SW 1271 (cell line): ENCODE results near the gene SRD5A3.

ENCODE experiments used
- DNase-seq, 2 experiments: peaks; one replicate each; lab custom pipeline; 2025; lab: John Stamatoyannopoulos, UW

Gene SRD5A3

DNA sequence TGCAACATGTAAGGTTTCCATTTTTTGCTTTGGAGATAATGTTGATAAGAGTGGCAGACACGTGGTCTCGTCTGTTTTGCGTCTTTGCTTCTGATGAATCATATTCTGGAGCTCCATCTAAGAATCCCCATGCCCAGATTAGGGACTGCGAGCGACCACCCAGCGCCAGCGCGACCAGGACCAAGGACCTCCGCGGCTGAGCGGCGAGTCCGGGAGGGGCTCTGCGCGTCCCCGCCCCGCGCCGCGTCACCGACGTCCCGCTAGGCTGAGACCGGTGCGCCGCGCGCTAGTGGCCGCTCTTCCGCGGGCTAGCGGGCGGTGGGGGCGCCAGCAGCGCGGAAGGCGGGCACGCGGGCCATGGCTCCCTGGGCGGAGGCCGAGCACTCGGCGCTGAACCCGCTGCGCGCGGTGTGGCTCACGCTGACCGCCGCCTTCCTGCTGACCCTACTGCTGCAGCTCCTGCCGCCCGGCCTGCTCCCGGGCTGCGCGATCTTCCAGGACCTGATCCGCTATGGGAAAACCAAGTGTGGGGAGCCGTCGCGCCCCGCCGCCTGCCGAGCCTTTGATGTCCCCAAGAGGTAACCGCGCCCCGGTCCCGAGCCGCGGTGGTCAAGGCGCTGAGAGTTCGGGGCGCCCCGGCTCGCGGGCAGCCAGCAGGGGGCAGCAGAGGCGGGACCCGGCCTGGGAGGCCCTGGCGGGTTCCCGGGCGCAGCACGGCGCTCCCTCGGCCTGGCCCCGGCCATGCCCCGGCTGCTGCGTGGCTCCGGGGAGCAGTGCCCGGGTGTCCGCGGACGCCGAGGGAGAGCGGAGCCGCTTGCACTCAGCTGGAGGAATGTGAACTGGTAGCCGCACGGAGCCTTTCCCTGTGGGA lies at the start of gene SRD5A3:
Gene SRD5A3 (plus strand): TSS at position 263 of the 871 bp plus-strand sequence. CDS start 95 bp downstream, at position 358.
- peak; percentile 48 to 65 for DNase-seq

DNA sequence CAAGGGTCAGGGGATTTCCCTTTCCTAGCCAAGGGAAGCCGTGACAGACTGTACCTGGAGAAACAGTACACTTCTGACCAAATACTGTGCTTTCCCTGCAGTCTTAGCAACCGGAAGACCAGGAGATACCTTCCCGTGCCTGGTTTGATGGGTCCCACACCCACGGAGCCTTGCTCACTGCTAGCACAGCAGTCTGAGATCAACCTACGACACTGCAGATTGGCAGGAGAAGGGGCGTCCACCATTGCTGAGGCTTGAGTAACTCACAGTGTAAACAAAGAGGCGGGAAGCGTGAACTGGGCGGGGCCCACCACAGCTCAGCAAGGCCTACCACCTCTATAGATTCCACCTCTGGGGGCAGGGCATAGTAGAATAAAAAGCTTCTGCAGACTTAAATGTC lies 48.7 kb upstream of the SRD5A3 start:
- no peak for DNase-seq

DNA sequence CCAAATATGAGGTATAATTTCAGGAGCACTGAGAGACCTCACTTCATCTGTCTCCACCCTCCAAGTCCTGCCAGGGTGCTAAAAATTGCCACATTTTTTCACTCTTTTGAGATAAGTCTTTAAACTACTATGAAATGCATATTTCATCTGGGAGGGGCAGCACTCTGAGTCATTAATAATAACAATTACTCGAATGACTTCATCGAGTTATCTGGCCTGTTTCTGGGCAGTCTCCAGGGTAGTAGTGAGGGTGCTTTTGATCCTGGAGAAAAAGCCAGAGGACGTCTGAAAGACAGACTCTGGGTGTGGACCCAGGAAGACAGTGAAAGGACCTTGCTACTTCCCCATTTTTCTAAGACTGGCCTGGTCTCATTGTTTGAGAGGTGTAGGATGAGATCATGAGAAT lies 42.3 kb upstream of the SRD5A3 start:
- no peak for DNase-seq

DNA sequence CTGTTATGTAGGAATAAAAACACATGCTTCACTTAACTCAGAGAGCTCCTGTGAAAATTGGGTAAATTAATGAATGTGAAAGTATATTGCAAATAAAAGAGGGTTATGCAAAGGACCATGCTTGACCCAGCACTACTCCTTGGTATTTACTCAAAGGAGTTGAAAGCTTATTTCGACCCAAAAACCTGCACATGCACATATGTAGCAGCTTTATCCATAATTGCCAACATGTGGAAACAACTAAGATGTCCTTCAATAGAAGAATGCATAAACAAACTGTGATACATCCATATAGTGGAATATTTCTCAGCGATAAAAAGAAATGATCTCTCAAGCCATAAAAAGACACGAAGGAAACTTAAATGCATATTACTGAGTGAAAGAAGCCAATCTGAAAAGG lies 41.7 kb upstream of the SRD5A3 start:
- no peak for DNase-seq

DNA sequence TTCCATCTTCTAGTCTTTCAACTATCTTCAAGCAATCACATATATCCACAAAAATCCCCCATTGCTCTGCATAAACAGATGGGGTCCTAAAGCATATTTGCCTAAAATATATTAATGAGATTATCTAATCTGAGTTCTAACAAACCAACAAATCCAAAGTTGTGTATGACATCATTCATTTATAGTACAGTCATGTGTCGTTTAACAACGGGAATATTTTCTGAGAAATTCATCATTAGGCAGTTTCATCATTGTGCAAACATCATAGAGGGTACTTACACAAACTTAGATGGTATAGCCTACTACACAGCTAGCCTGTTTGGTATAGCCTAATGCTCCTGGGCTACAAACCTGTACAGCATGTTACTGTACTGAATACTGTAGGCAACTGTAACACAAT lies 38.0 kb upstream of the SRD5A3 start:
- no peak for DNase-seq

DNA sequence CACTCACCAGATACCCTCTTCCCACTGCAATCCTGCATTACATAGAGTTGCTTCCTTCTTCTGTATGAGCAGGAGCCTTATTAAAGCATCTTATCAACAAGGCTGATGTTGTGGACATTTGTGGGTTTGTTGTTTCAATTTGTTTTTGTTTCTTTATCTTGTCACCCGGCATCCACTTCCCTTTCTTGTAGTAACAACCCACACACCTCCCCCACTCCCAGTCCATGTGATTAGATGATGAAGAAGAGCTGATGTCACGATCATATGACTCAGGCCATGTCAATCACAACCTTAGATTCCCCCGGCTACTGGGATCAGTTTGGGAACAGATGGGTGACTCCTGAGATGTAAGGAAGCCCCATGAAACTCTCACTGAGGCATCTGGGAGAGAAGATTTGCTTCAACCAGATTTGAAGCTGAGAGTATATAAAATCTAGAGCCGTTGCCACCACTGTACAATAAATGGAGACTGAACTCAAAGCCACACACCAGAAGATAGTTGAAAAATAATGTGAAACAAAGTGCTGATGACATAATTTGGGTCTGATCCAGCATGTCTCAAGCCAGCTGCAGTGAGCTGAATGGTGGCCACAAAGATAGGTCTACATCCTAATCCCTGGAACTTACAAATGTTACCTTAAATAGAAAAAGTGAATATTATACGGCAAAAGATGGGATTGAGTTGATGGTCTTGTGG lies 34.1 kb upstream of the SRD5A3 start:
- no peak for DNase-seq

DNA sequence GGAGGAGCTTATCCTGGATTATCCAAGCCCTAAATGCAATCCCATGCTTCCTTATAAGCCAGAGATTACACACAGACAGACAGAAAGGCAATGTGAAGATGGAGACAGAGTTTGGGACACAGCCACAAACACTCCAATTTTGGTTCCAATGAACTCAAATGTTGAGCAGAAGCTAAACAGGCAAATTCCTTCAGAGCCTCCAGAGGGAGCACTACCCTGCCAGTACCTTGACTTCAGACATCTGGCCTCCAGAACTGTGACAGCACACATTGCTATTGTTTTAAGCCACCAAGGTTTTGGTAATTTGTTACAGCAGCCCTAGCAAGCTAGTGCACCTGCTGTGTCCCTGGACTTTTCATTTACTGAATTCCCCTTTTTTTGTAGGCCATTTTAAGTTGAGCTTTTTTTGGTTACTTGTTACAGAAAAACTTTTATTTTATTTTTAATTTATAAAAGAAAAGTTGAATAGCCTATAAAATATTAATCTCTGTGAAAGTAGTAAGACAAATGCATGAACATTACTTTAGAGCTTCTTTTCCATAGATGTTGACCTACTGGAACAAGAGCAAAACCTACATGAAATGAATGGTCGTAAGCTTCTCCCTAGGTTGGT lies 33.4 kb upstream of the SRD5A3 start:
- DNase-seq: peak in 1 of 2 experiments; percentile 33

DNA sequence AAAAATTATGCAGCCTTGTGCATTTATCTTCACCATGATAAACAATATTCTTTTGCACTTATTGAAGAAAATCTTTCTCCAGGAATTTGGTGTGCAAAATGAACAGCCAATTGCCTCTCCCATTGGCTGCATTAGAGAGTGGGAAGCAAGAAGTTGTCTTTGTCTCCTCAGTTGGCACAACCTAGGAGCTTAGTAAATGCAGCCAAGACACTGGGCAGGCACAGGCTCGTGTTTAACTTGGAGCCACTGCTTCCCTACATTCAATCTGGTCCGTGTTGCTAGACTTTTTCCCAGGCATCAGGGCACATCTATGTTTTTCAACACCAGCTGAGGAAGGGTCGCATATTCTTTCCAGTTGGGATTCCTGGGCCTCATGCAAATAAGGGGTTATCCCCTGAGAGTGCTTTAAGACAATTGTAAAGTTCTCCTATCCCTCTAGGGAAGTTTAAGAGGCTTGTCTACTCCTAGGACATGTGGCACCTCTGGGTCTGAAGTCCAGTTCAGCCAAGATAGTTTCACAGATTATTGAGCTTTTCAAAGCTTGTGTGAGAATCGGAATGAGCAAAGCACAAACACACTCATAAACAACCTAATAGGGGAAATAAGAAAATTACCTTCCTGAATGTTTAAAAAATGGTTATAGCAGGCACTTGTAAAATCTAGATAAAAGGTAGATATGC lies 31.8 kb upstream of the SRD5A3 start:
- no peak for DNase-seq

DNA sequence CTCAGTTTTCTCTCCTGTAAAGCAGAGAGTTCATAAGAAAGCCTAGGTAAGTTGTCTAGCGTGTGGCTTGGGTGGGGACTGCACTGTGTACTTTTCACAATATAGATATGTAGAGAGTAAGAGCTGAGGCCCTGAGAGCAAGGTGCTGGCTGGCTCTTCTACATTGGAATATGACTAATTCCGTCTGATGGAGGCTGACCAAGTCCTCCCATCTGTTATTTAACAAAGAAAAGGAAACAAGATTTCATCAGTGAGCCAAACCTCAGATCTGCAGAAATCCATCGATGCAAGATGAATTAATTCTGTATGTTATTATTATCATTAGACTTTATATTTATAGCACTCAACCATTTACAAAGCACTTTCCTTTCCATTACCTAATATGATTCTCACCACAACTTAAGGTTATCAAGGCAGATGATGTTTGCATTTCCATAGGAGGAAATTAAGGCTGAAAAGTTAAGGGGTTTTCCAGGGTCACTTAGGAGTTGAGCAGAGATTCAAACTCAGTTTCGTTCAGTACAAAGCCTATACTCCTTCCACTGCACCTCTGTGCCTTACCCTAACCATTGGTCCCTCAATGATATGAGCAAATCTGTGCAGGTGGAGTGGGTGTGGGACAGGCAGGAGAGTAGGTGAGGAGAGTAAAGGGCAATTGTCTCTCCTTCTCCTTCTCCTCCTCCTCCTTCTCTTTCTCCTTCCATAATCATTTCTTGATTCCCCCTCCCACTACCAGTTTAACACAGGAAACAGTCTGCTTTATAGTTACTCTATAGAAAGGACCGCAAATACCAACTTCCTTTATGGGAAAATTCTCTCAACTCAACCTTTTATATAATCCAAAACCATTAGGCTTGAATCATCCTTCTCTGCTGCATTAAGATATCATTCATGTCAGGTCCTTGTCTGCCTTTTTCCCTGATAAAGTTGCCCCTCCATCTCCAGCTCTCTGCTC lies 27.6 kb upstream of the SRD5A3 start:
- DNase-seq: no peak

DNA sequence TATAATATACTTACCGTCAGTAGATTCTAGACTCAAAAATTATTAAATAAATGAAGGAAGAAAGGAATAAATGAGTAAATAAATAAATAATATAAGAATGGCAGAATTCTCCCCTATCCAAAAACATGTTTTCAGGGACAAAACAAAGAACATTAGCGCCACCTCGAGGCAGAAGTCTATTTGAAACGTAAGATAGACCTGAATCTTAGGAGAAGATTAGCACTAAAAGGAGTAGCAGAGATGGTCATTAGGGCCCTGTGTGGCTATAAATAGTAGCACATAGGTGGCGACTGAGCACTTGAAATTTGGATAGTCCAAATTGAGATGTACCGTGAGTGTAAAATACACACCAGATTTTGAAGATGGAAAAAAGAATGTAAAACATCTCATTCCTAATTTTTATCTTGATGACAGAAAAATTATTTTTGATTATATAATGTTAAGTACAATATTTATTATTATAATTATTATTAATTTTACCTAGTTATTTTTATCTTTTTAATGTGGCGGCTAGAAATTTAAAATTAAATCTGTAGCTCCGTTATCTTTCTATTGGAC lies 24.3 kb upstream of the SRD5A3 start:
- DNase-seq: peak; percentile 14 to 63

DNA sequence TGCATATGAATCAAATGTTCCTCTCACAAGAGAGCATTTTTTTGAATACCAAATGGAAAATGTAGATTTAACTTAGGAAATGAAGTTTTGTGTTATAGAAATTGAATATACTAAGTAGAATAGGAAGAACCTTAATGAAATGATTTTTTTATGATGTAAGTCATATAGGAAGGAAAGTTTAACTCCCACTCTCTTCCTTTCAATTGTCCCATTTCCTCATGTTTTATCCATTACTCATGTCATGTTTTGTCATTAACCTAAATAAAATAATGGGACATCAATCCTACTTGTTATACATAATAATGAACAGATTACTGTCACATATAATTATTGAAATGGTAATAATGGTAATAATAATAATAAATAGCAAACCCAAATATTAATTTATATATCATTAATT lies 22.7 kb upstream of the SRD5A3 start:
- DNase-seq: no peak

DNA sequence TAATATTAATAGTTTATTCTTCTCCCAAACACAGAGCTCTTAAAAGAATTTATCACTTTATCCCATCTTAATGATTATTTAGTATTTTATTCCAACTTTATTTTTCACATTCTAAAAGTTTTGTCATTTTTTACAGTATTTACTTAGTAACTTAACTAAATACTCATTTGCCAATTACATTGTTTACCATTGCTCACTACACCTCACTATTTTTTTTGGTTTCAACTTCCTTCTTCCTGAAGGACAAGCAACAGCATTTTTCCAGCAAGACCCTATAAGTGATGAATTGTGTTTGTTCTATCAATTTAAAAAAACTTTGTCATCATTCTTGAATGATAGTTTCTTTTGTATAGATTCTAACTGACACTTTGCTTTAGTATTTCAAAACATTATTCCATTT lies 19.4 kb upstream of the SRD5A3 start:
- no peak for DNase-seq

DNA sequence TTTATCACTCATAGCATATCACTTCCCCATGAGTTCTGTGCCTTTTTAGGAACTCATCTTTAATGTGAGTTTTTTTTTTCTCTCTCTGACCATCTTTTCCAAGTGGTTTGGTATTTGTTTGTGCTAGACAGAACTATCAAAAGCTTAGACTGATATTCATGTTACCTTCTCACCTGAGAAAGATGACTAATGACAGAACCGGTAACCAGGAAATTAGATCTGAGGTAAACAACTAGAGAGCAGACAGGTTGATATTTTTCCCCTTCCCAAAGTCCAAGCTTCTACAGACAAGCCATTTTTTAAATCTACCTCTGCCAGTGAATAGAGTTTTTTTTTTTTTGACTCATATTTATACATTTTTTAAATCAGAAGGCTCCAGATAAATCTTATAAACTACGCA lies 17.0 kb upstream of the SRD5A3 start:
- DNase-seq: no peak

DNA sequence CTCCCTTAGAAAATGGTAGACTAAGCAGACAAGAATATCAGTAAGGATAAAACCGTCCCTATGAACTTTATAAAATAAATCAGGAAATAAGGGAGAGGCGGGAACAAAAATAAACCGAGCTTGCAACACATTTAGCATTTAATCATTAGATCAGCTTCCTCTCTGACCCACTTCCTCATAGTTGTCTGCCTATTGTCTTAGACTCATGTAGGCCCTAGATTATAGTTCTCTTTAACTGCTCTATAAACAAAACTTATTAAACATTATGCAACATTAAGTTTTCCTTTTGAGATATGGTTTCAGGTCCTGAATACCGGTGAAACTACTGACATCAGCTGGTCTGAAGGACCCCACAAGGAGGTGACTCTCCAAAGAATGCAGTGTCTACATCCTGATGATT lies 15.8 kb upstream of the SRD5A3 start:
- no peak for DNase-seq

DNA sequence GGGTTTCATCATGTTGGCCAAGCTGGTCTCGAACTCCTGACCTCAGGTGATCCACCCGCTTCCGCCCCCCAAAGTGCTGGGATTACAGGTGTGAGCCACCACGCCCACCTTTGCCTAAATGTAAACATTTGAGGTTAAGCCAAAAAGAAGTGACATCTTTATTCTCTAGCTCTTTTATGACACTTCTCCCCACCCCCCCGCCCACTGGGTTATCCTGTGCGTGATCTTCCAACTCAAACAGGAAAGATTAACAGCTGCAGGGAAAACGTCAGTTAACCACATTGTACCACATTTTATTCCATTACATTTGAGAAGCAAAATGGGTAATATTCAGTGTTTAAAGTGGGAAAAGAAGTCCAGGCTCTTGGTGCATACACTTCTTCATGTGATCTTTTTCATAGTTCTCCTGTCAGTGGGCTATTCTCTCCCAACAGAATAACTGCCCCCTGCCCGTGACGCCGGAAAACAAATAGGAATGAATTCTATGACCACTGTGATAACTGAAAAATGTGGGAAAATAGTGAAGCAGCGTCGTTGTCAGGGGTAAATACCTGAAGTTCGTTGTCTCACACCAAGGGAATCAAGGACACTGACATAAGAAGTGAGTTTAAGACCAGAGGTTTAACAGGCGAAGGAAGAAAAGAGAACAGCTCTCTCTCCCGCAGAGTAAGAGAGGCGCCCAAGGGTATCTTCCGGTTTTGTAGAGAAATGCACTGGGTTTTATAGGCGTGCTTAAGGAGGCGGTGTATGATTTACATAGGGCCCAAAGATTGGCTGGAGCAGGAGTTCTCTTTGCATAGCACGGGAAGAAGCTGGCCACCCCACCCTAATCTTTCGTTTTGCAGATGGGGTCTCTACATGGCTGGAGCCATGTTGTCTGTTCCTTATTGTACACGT lies 9.7 kb upstream of the SRD5A3 start:
- DNase-seq: no peak

DNA sequence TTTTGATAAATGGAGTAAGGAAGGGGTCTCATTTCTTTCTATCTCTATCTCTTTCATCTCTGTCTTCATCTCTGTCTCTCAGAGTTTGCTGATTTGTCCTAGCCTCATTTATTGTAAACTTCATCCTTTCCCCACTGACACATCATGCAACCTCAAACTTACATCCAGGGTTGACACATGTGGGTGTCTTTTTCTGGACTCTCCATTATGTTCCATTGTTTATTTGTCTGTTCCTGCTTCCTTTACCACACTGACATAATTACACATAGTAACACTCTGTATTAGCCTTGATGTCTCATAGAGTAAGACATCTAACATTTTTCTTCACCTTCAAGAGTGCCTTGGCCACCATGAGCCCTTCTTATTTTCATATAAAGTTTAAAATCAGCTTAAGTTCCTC lies 8.1 kb upstream of the SRD5A3 start:
- DNase-seq: no peak

DNA sequence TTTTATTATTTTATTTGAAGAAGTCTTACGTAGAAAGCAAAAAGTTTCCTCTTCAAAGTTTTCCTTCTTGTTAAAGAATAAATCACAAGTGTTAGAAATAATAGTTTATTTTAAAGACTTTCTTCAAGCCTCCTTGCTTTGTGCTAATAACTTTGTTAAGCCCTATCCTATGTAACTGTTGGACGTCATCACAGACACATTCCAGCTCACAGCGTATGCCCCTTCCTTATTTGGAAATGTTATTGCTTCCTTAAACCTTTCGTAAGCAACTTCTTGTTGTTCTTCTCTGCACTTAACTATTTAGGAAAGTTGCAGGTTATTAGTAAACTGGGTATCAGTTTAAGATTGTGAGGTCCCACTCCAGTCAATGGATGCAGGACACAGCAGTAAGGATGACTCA lies 7.6 kb upstream of the SRD5A3 start:
- DNase-seq: no peak

DNA sequence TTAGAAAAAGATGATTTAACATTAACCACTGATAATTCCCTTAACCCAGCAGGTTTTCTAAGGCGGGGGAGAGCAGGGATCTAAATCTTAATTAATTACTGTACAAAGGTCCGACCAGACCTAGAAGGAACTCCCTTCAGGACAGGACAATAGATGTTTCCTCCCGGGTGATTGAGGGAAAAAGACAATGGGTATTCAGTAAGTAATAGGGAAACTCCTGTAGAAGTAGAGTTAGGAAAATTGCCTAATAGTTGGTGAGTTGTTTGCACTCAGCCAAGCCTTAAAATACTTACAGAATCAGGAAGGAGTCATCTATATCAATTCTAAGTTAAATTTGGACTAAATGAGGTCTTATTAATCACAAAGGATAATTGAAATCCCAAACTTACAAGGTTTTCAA lies 5.8 kb upstream of the SRD5A3 start:
- DNase-seq: no peak

DNA sequence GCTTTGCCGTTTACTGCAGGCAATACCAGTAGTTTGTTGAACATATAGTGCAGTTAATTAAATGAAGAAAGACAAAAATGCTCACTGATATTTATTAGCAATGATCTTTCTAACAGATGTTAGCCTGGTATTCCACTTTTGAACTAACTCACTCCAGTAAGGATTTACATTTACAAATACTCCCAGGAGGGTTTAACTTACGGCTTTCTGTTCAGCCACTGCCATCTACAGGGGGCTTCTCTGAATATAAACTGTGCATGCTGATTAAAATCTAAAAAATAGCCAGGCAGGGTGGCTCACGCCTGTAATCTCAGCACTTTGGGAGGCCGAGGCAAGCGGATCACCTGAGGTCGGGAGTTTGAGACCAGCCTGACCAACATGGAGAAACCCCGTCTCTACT lies 2.2 kb upstream of the SRD5A3 start:
- DNase-seq: no peak

DNA sequence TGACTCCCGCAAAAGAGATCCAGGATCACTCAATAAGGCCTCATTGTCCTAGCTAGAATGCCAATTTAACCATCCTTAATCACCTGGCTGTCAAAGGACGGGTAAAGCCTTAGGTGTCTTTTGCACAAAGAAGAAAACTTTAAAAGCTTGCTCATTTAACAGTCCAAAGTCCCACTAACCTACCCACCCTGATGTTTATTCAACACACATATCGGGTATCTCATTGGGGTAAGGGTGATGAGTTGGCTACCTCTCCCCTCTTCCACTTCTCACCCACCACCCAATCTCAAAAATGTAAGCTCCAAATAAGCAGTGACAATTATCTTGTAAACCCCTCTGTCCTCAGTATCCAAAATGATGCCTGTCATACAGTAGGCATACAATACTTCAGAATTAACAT lies 988 bp upstream of the SRD5A3 start:
- DNase-seq: no peak
